Motor neuron (in vitro differentiated cells): ENCODE measurements around the gene C1orf116. TPM values are rescaled to one million over a fixed set of nuclear protein-coding genes. Genes with fewer than 3 reads are reported as not detected.
A peak's percentile ranks its signal among the peaks of the same experiment; 100 is the strongest.

Experiments
- ATAC-seq, 8 experiments: fragments of 200-7000 bp; cut with Tn5 transposase; replicated peaks in 6 of 8; 2 replicates each; pipeline ENCODE4 v1.8.0; 2021; ENCODE audit warnings: mild to moderate bottlenecking in 8 of 8, moderate library complexity in 8 of 8
- H3K27ac ChIP-seq, 2 donors: fragments of 250-450 bp; sonication (Bioruptor Pico); 2 replicates each; pipeline ENCODE4 v1.9.0; 2021; ENCODE audit warnings: antibody characterized with exemption in 2 of 2, mild to moderate bottlenecking in 2 of 2, moderate library complexity in 1 of 2
- H3K4me1 ChIP-seq, 2 donors: fragments of 250-450 bp; sonication (Bioruptor Pico); replicated peaks in 1 of 2; 2 replicates each; pipeline ENCODE4 v1.6.1; 2021; ENCODE audit warnings: antibody characterized with exemption in 2 of 2, mild to moderate bottlenecking in 2 of 2, moderate library complexity in 1 of 2
- H3K4me3 ChIP-seq, 5 donors: fragments of 250-450 bp; sonication (Bioruptor Pico); 2 replicates each; pipeline ENCODE4 v1.9.0; 2021; ENCODE audit warnings: antibody characterized with exemption in 5 of 5, mild to moderate bottlenecking in 5 of 5, moderate library complexity in 4 of 5
- WGBS, 10 experiments: fragments of 450-650 bp; shearing (Covaris generic); methylation state at CpG; one replicate each; pipeline ENCODE4 v1.0.0; 2022; 5-methylcytosine and 5-hydroxymethylcytosine counted together
- in situ Hi-C, 9 experiments: fragments of 400-800 bp; cut with MboI; loops; one replicate each; pipeline ENCODE4 v1.15.0; 2021; ENCODE audit warnings: low sequenced_read_pairs in 9 of 9, low pct_unique_long_range_greater_than_20kb in 2 of 9; ENCODE audit not compliant: unreplicated experiment in 9 of 9
- total RNA-seq, 8 experiments: library from RNA; unstranded; fragments of 300-600 nt; gene quantifications; 2 replicates each; pipeline versions ENCODE4 v1.2.3 to v1.2.4, GENCODE V29; 2022

The C1orf116 gene
- total RNA-seq, 8 experiments from 2014 or later, result 0.07 to 0.52 (median 0.17) TPM; not detected in 1

GRCh38 chr1:207040181-207040533 is 7.6 kb upstream of the C1orf116 start:
- ATAC-seq, result no peak

GRCh38 chr1:207039380-207040180 is 7.0 kb upstream of the C1orf116 start:
- Histone ChIP-seq H3K27ac (no peak overlapping the region), H3K4me3 (no peak overlapping the region), H3K4me1 (no peaks in the 10 kb centered on the region)
- in situ Hi-C loops, result no loop called here
- peak in 1 of 8 experiments; percentile 22 for ATAC-seq
- WGBS, 10 experiments, result 76 to 100% (median 84%) methylated on average over 1 to 4 of the region's 4 CpGs

More at GRCh38 chr1:207040181-207040533, 7.6 kb upstream of the C1orf116 start:
- 0 to 92% (median 57%) methylated on average over 1 to 3 of the region's 3 CpGs for WGBS, 10 experiments
- H3K4me3 ChIP-seq, result no peak overlapping the region
- H3K4me1 ChIP-seq, result no peaks in the 10 kb centered on the region
- H3K27ac ChIP-seq, result no peak overlapping the region
- in situ Hi-C loops, result no loop called here

- no peak for ATAC-seq
- 42 to 100% (median 85%) methylated on average over 1 of the region's 1 CpG for WGBS, 10 experiments
- Histone ChIP-seq H3K27ac (no peak overlapping the region), H3K4me3 (no peak overlapping the region), H3K4me1 (no peaks in the 10 kb centered on the region)
- in situ Hi-C loops, result no loop called here
Observed at GRCh38 chr1:207036865-207037264, 4.3 kb upstream of the C1orf116 start.

GRCh38 chr1:207035877-207036551 is 3.5 kb upstream of the C1orf116 start:
- ATAC-seq, result no peak
- H3K4me3 ChIP-seq, result no peak overlapping the region
- WGBS, 10 experiments, result 67 to 100% (median 82%) methylated on average over 1 to 4 of the region's 4 CpGs

GRCh38 chr1:207034998-207035397 is 2.4 kb upstream of the C1orf116 start:
- H3K27ac ChIP-seq, result no peak overlapping the region
- no peaks in the 10 kb centered on the region for H3K4me1 ChIP-seq
- ATAC-seq, result peak in 3 of 8 experiments; percentile 25 to 66 (median 65)
- H3K4me3 ChIP-seq, result no peak overlapping the region
- in situ Hi-C loops, result no loop called here

More at GRCh38 chr1:207035877-207036551, 3.5 kb upstream of the C1orf116 start:
- H3K27ac ChIP-seq, result no peak overlapping the region
- in situ Hi-C loops, result no loop called here
- H3K4me1 ChIP-seq, result no peaks in the 10 kb centered on the region

- WGBS, 10 experiments, result 40 to 100% (median 50%) methylated on average over 1 of the region's 1 CpG; no CpG with 5 or more reads in 5 of the 10 experiments
- in situ Hi-C loops, result no loop called here
Observed at GRCh38 chr1:207034208-207034607, 1.7 kb upstream of the C1orf116 start.

GRCh38 chr1:207033302-207033701 is 746 bp upstream of the C1orf116 start:
- 64 to 100% (median 81%) methylated on average over 1 to 2 of the region's 2 CpGs; no CpG with 5 or more reads in 1 of the 10 experiments for WGBS, 10 experiments
- Histone ChIP-seq H3K4me3 (no peak overlapping the region), H3K4me1 (no peaks in the 10 kb centered on the region), H3K27ac (no peak overlapping the region)
- in situ Hi-C loops, result no loop called here
- ATAC-seq, result no peak

More at GRCh38 chr1:207034208-207034607, 1.7 kb upstream of the C1orf116 start:
- H3K4me1 ChIP-seq, result no peaks in the 10 kb centered on the region
- ATAC-seq, result peak in 1 of 8 experiments; percentile 17
- H3K27ac ChIP-seq, result no peak overlapping the region
- H3K4me3 ChIP-seq, result no peak overlapping the region

- in situ Hi-C loops, result no loop called here
- H3K4me1 ChIP-seq, result no peaks in the 10 kb centered on the region
- 50 to 100% (median 79%) methylated on average over 2 to 7 of the region's 7 CpGs; no CpG with 5 or more reads in 1 of the 10 experiments for WGBS, 10 experiments
- H3K4me3 ChIP-seq, result no peak overlapping the region
- ATAC-seq, result no peak
- no peak overlapping the region for H3K27ac ChIP-seq
Observed at GRCh38 chr1:207031632-207032264, 808 bp downstream of the C1orf116 start.

- WGBS, 10 experiments, result 0 to 100% (median 36%) methylated on average over 1 of the region's 1 CpG; no CpG with 5 or more reads in 6 of the 10 experiments
- H3K4me3 ChIP-seq, result no peak overlapping the region
- no peaks in the 10 kb centered on the region for H3K4me1 ChIP-seq
- no peak for ATAC-seq
- in situ Hi-C loops, result no loop called here
- H3K27ac ChIP-seq, result no peak overlapping the region
Observed at GRCh38 chr1:207031016-207031415, 1.5 kb downstream of the C1orf116 start.

- Histone ChIP-seq H3K27ac (no peak overlapping the region), H3K4me3 (no peak overlapping the region), H3K4me1 (no peaks in the 10 kb centered on the region)
- WGBS, 10 experiments, result 80 to 96% (median 88%) methylated on average over 1 to 5 of the region's 5 CpGs; no CpG with 5 or more reads in 2 of the 10 experiments
- in situ Hi-C loops, result no loop called here
- ATAC-seq, result no peak
Observed at GRCh38 chr1:207030522-207031009, 2.0 kb downstream of the C1orf116 start.

- Histone ChIP-seq H3K4me1 (no peaks in the 10 kb centered on the region), H3K4me3 (no peak overlapping the region), H3K27ac (no peak overlapping the region)
- WGBS, 10 experiments, result 0 to 100% (median 71%) methylated on average over 1 to 5 of the region's 5 CpGs; no CpG with 5 or more reads in 1 of the 10 experiments
- peak in 3 of 8 experiments; percentile 79 to 91 (median 91) for ATAC-seq
- in situ Hi-C loops, result no loop called here
Observed at GRCh38 chr1:207029701-207030521, 2.6 kb downstream of the C1orf116 start.

- 0 to 100% (median 83%) methylated on average over 1 to 2 of the region's 2 CpGs; no CpG with 5 or more reads in 1 of the 10 experiments for WGBS, 10 experiments
- no peak for ATAC-seq
- in situ Hi-C loops, result no loop called here
Observed at GRCh38 chr1:207028884-207029650, 3.5 kb downstream of the C1orf116 start.

More at GRCh38 chr1:207028884-207029650, 3.5 kb downstream of the C1orf116 start:
- H3K4me3 ChIP-seq, result no peak overlapping the region
- no peak overlapping the region for H3K27ac ChIP-seq
- H3K4me1 ChIP-seq, result no peaks in the 10 kb centered on the region
